Neural cell (in vitro differentiated cells): ENCODE data around the gene CFAP161. TPM values are rescaled to one million over a fixed set of nuclear protein-coding genes. Genes with fewer than 3 reads are reported as not detected.

ENCODE experiments used
- H2AFZ ChIP-seq: fragments of 200-600, 300-800 bp; sonication (generic), shearing (Covaris generic); 2 replicates; pipeline ENCODE4 v1.6.0; 2014; ENCODE audit warnings: low read depth, mild to moderate bottlenecking, antibody characterized with exemption, low read length, moderate library complexity
- H3F3A ChIP-seq: fragments of 200-600 bp; shearing (Covaris generic); 2 replicates; pipeline ENCODE4 v1.6.1; 2016; ENCODE audit warnings: mild to moderate bottlenecking, moderate library complexity, mixed read lengths, antibody characterized with exemption, low read length; ENCODE audit not compliant: insufficient read depth, poor library complexity, severe bottlenecking
- H3K27ac ChIP-seq: fragments of 200-600, 300-800 bp; sonication (generic), shearing (Covaris generic); 2 replicates; pipeline ENCODE4 v1.5.1; 2014; ENCODE audit warnings: mild to moderate bottlenecking, low read length, moderate library complexity
- H3K27me3 ChIP-seq: fragments of 300-800, 200-600 bp; sonication (generic), shearing (Covaris generic); 2 replicates; pipeline ENCODE4 v1.6.0; 2014; ENCODE audit warnings: mild to moderate bottlenecking, low read depth, low read length, moderate library complexity; ENCODE audit not compliant: insufficient read depth
- H3K36me3 ChIP-seq: fragments of 300-800, 200-600 bp; sonication (generic), shearing (Covaris generic); 2 replicates; pipeline ENCODE4 v1.5.1; 2014; ENCODE audit warnings: mild to moderate bottlenecking, antibody characterized with exemption, low read length, moderate library complexity; ENCODE audit not compliant: insufficient read depth
- H3K4me2 ChIP-seq: fragments of 300-800, 200-600 bp; sonication (generic), shearing (Covaris generic); 2 replicates; pipeline ENCODE4 v1.6.0; 2014; ENCODE audit warnings: mild to moderate bottlenecking, low read length
- H3K4me3 ChIP-seq: fragments of 300-800, 200-600 bp; sonication (generic), shearing (Covaris generic); 2 replicates; pipeline ENCODE4 v1.5.1; 2014; ENCODE audit warnings: mild to moderate bottlenecking, low read length, moderate library complexity
- H3K79me2 ChIP-seq: fragments of 200-600 bp; shearing (Covaris generic); replicated peaks from 2 replicates; pipeline ENCODE4 v1.6.0; 2014; ENCODE audit warnings: mild to moderate bottlenecking, low read length, moderate library complexity; ENCODE audit not compliant: insufficient read depth
- H3K9ac ChIP-seq: fragments of 300-800, 200-600 bp; sonication (generic), shearing (Covaris generic); 2 replicates; pipeline ENCODE4 v1.6.1; 2016; ENCODE audit warnings: mild to moderate bottlenecking, low read length, mixed read lengths
- H3K9me2 ChIP-seq: fragments of 200-600 bp; shearing (Covaris generic); 2 replicates; pipeline ENCODE4 v1.6.1; 2016; ENCODE audit warnings: mild to moderate bottlenecking, low read length, mixed read lengths; ENCODE audit not compliant: insufficient read depth
- H3K9me3 ChIP-seq: fragments of 200-600, 300-800 bp; sonication (generic), shearing (Covaris generic); 2 replicates; pipeline ENCODE4 v1.6.1; 2016; ENCODE audit warnings: mild to moderate bottlenecking, mixed run types, low read length, moderate library complexity, mixed read lengths
- H4K20me1 ChIP-seq: fragments of 200-600 bp; shearing (Covaris generic); 2 replicates; pipeline ENCODE4 v1.6.1; 2016; ENCODE audit warnings: mild to moderate bottlenecking, mixed run types; ENCODE audit not compliant: insufficient read depth
- CTCF ChIP-seq: fragments of 450-650 bp; IDR thresholded peaks from 2 replicates; pipeline ENCODE4 v1.5.1; 2014; ENCODE audit warnings: antibody characterized with exemption, mild to moderate bottlenecking, moderate library complexity; ENCODE audit not compliant: poor library complexity, severe bottlenecking
- EP300 ChIP-seq: fragments of 450-650 bp; conservative IDR thresholded peaks from 2 replicates; pipeline ENCODE4 v1.6.1; 2014; ENCODE audit warnings: antibody characterized with exemption, mild to moderate bottlenecking, moderate library complexity; ENCODE audit not compliant: poor library complexity, severe bottlenecking
- EZH2 ChIP-seq: fragments of 200-600, 300-800 bp; shearing (Covaris generic), sonication (generic); IDR thresholded peaks from 2 replicates; pipeline ENCODE4 v1.6.1; 2014; ENCODE audit warnings: antibody characterized with exemption, low read length, borderline replicate concordance, mild to moderate bottlenecking; ENCODE audit not compliant: insufficient read depth, poor library complexity, severe bottlenecking
- MXI1 ChIP-seq: fragments of 450-650 bp; conservative IDR thresholded peaks from 2 replicates; pipeline ENCODE4 v1.6.1; 2014; ENCODE audit warnings: antibody characterized with exemption, mild to moderate bottlenecking; ENCODE audit not compliant: poor library complexity, severe bottlenecking
- POLR2AphosphoS5 ChIP-seq: IDR thresholded peaks from 2 replicates; pipeline ENCODE4 v1.6.1; 2012
- RAD21 ChIP-seq: fragments of 450-650 bp; conservative IDR thresholded peaks from 2 replicates; pipeline ENCODE4 v1.6.1; 2014; ENCODE audit warnings: antibody characterized with exemption, mild to moderate bottlenecking, moderate library complexity
- REST ChIP-seq: IDR thresholded peaks from 2 replicates; pipeline ENCODE4 v1.6.1; 2012; ENCODE audit warnings: borderline replicate concordance
- SMC3 ChIP-seq: fragments of 450-650 bp; conservative IDR thresholded peaks from 2 replicates; pipeline ENCODE4 v1.6.1; 2014; ENCODE audit warnings: antibody characterized with exemption, mild to moderate bottlenecking, moderate library complexity; ENCODE audit not compliant: poor library complexity
- TAF1 ChIP-seq: IDR thresholded peaks from 2 replicates; pipeline ENCODE4 v1.6.1; 2012; ENCODE audit warnings: low read depth
- polyA plus RNA-seq: library from polyadenylated mRNA; depleted of rRNA; stranded (reverse); fragments of >200 nt; gene quantifications from 2 replicates; pipeline ENCODE4 v1.2.3, GENCODE V29; 2014

Gene CFAP161
- polyA plus RNA-seq, 1 donor from 2014 or later: not detected

GRCh38 chr15:81097116-81097889 lies 36.8 kb upstream of the CFAP161 start:
- no peak overlapping the region for H2AFZ ChIP-seq
- no peaks in the 10 kb centered on the region for H3K9me3 ChIP-seq
- TF ChIP-seq TAF1: no peak
- no peaks in the 10 kb centered on the region for H3K27me3 ChIP-seq
- no peaks in the 10 kb centered on the region for H3K9me2 ChIP-seq
- H4K20me1 ChIP-seq: no peaks in the 10 kb centered on the region
- no peak overlapping the region for H3K27ac ChIP-seq
- no peaks in the 10 kb centered on the region for H3F3A ChIP-seq
- H3K4me3 ChIP-seq: no peak overlapping the region
- no peak overlapping the region for H3K9ac ChIP-seq
- no peaks in the 10 kb centered on the region for H3K79me2 ChIP-seq
- no peaks in the 10 kb centered on the region for H3K36me3 ChIP-seq
- H3K4me2 ChIP-seq: no peak overlapping the region

GRCh38 chr15:81097890-81098280 lies 36.2 kb upstream of the CFAP161 start:
- H3K4me3 ChIP-seq: no peak overlapping the region
- H3F3A ChIP-seq: no peaks in the 10 kb centered on the region
- H3K9ac ChIP-seq: no peak overlapping the region
- H3K79me2 ChIP-seq: no peaks in the 10 kb centered on the region
- H3K4me2 ChIP-seq: no peak overlapping the region
- no peaks in the 10 kb centered on the region for H4K20me1 ChIP-seq
- no peak overlapping the region for H3K27ac ChIP-seq
- H2AFZ ChIP-seq: no peak overlapping the region
- H3K36me3 ChIP-seq: no peaks in the 10 kb centered on the region
- TF ChIP-seq EZH2: no peak
- no peak for TF ChIP-seq EP300
- TF ChIP-seq SMC3: no peak
- H3K9me3 ChIP-seq: no peaks in the 10 kb centered on the region
- H3K27me3 ChIP-seq: no peaks in the 10 kb centered on the region
- no peaks in the 10 kb centered on the region for H3K9me2 ChIP-seq

GRCh38 chr15:81098349-81098748 lies 35.7 kb upstream of the CFAP161 start:
- no peaks in the 10 kb centered on the region for H3K9me2 ChIP-seq
- H2AFZ ChIP-seq: no peak overlapping the region
- no peak overlapping the region for H3K27ac ChIP-seq
- no peaks in the 10 kb centered on the region for H4K20me1 ChIP-seq
- no peaks in the 10 kb centered on the region for H3K9me3 ChIP-seq
- no peak overlapping the region for H3K4me3 ChIP-seq
- no peak for TF ChIP-seq EP300
- TF ChIP-seq MXI1: no peak
- TF ChIP-seq CTCF: no peak
- TF ChIP-seq RAD21: no peak
- no peak for TF ChIP-seq SMC3
- no peak for TF ChIP-seq EZH2
- no peak for TF ChIP-seq REST
- TF ChIP-seq POLR2AphosphoS5: no peak
- no peak for TF ChIP-seq TAF1
- no peaks in the 10 kb centered on the region for H3K36me3 ChIP-seq
- no peaks in the 10 kb centered on the region for H3K27me3 ChIP-seq
- H3F3A ChIP-seq: no peaks in the 10 kb centered on the region
- H3K9ac ChIP-seq: no peak overlapping the region
- no peaks in the 10 kb centered on the region for H3K79me2 ChIP-seq
- H3K4me2 ChIP-seq: no peak overlapping the region
